ENCODE results near the gene CDH12. TPM values are rescaled to one million over a fixed set of nuclear protein-coding genes. Genes with fewer than 3 reads are reported as not detected.

Gene CDH12
- total and polyA plus RNA-seq, 10 of the 15 experiments (the other 5 are each of a cell fraction or from before 2014, with no cell fraction given), result 0.03 to 0.16 TPM; not detected in 8

DNA sequence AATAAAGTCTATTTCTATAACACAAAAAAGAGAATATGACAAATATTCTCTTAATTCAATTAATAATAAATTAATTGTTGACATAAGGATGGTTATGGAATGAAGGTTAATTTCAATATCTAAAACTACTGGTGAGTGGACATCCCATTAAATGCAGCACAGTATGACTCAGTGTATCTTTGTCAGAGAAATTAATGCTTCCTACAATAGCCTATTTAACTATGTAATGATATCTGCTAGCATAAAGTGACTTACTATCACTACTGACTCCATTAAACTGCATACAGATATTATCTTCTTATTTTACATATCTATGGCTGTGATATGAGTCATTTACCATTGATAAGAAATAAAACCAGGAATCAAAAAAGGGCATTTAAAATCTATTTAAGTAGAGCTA lies 298.7 kb downstream of the CDH12 start:
- Histone ChIP-seq H3K4me1 (ENCODE audit: control insufficient read depth, insufficient read depth, low read length) (no peaks in the 10 kb centered on the region), H2AFZ (ENCODE audit: control insufficient read depth, low read depth, low read length) (no peak overlapping the region), H3K27ac (ENCODE audit: control insufficient read depth, insufficient read depth) (no peak overlapping the region), H4K20me1 (ENCODE audit: control insufficient read depth, insufficient read depth) (no peaks in the 10 kb centered on the region), H3K9me3 (replicated peaks; ENCODE audit: control insufficient read depth, insufficient read depth, low read length) (no peaks in the 10 kb centered on the region), H3K79me2 (ENCODE audit: control insufficient read depth, insufficient read depth, low read length) (no peaks in the 10 kb centered on the region), H3K36me3 (ENCODE audit: control insufficient read depth in 2 of 2, insufficient read depth in 2 of 2, low read length in 1 of 2) (no peaks in the 10 kb centered on the region), H3K9ac (ENCODE audit: control insufficient read depth, insufficient read depth, low read length) (no peak overlapping the region), H3K4me3 (no peak overlapping the region), H3K27me3 (replicated peaks in 1 of 2; ENCODE audit: control insufficient read depth in 2 of 2, insufficient read depth in 2 of 2, low read length in 1 of 2) (no peaks in the 10 kb centered on the region), H3K4me2 (ENCODE audit: control insufficient read depth, insufficient read depth) (no peak overlapping the region)
- in situ Hi-C loops (cut with MboI) (no loop called here), intact Hi-C loops (cut with micrococcal nuclease; ENCODE audit: unreplicated experiment) (no loop called here)
- CTCF ChIA-PET, result no interaction called here
- BruUV-seq (replicated peaks), result no TSS peak
- TF ChIP-seq SP1 (IDR thresholded peaks at IDR 0.05; ENCODE audit: low read depth, low read length) (no peak), KLF5 (IDR thresholded peaks at IDR 0.05; ENCODE audit: partially characterized antibody) (no peak), ETV6 (conservative IDR thresholded peaks at IDR 0.05 in 1 of 2, IDR thresholded peaks at IDR 0.05 in 1 of 2; ENCODE audit: borderline replicate concordance in 1 of 2, low read depth in 1 of 2) (no peak), SPI1 (IDR thresholded peaks at IDR 0.05; ENCODE audit: borderline replicate concordance, insufficient read depth, low read depth, low read length) (no peak), HDAC2 (IDR thresholded peaks at IDR 0.05) (no peak), SMAD5 (IDR thresholded peaks at IDR 0.05; ENCODE audit: low read depth) (no peak), YY1 (IDR thresholded peaks at IDR 0.05; ENCODE audit: low read depth, low read length) (no peak)
- no peak for ATAC-seq
- POLR2A ChIA-PET, result no interaction called here
- no peak for DNase-seq (ENCODE audit: low read depth, low spot score)
- SMC1A ChIA-PET (ENCODE audit: uncharacterized antibody, unreplicated experiment), result no interaction called here
- RAD21 ChIA-PET (ENCODE audit: unreplicated experiment), result no interaction called here
- no peak for FAIRE-seq

DNA sequence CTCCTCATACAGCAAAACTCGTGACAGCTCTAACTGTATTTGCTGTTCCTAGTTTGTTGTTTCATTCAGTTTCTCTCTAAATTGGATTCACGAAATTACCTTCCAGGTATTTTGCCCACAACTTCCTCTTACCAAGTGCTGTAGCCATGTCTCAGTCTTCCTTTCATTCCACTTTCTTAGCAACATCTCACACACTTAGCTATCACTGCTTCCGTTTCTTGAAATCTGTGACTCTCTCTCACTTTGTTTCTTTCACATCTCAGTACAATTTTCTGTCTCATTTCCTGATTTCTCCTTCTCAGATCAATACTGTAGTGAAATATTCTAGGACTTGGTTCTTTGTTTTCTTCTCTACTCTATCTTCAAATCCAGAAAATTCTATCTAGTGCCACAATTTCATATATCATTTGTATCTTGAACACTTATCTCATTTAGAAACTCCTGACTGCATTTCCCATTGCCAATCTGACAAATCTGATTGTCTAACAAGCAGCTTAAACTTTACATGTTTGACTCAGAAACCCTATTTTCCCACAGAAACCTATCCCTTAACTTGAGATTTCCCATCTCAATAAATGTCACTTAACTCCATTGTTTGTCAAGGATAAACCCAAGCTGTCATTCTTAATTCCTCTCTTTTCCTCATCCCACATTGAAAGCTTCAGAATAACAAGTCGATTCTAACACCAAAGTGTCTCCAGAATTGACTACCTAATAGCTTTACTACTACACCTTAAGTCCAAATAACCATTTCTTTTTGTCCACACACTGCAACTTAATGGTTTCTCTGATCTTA lies 303.1 kb downstream of the CDH12 start:
- Histone ChIP-seq H3K4me3 (no peak overlapping the region), H4K20me1 (ENCODE audit: control insufficient read depth, insufficient read depth) (no peaks in the 10 kb centered on the region), H3K4me1 (ENCODE audit: control insufficient read depth, insufficient read depth, low read length) (no peaks in the 10 kb centered on the region), H2AFZ (ENCODE audit: control insufficient read depth, low read depth, low read length) (no peak overlapping the region), H3K27me3 (replicated peaks in 1 of 2; ENCODE audit: control insufficient read depth in 2 of 2, insufficient read depth in 2 of 2, low read length in 1 of 2) (no peaks in the 10 kb centered on the region), H3K9me3 (replicated peaks; ENCODE audit: control insufficient read depth, insufficient read depth, low read length) (no peaks in the 10 kb centered on the region), H3K27ac (ENCODE audit: control insufficient read depth, insufficient read depth) (no peak overlapping the region), H3K9ac (ENCODE audit: control insufficient read depth, insufficient read depth, low read length) (no peak overlapping the region), H3K79me2 (ENCODE audit: control insufficient read depth, insufficient read depth, low read length) (no peaks in the 10 kb centered on the region), H3K36me3 (ENCODE audit: control insufficient read depth in 2 of 2, insufficient read depth in 2 of 2, low read length in 1 of 2) (no peaks in the 10 kb centered on the region), H3K4me2 (ENCODE audit: control insufficient read depth, insufficient read depth) (no peak overlapping the region)
- ChIA-PET POLR2A (no interaction called here), CTCF (interaction anchor here (1.0 kb wide), 1 partner anchor 303 kb away, joined by 3 read pairs; no protein-coding TSS in a partner anchor), SMC1A (ENCODE audit: uncharacterized antibody, unreplicated experiment) (interaction anchor here (1.7 kb wide), 1 partner anchor 10 kb away, joined by 6 read pairs; no protein-coding TSS in a partner anchor), RAD21 (ENCODE audit: unreplicated experiment) (no interaction called here)
- ATAC-seq, result no peak
- intact Hi-C loops (cut with micrococcal nuclease; ENCODE audit: unreplicated experiment) (no loop called here), in situ Hi-C loops (cut with MboI) (no loop called here)
- no peak for FAIRE-seq
- TF ChIP-seq ETV6 (conservative IDR thresholded peaks at IDR 0.05 in 1 of 2, IDR thresholded peaks at IDR 0.05 in 1 of 2; ENCODE audit: borderline replicate concordance in 1 of 2, low read depth in 1 of 2) (0 out of 4 replicates have a peak, but pooled peaks of 1 of the 2 experiments have one; percentile 24), ATF7 (IDR thresholded peaks at IDR 0.05; ENCODE audit: low read depth) (no peak)
- no TSS peak for BruUV-seq (replicated peaks)
- 0% methylated on average over 4 of the region's 4 CpGs for WGBS (ENCODE audit: insufficient coverage, insufficient replicate concordance, low lambda C conversion rate, missing lambda C conversion rate)
- no peak for DNase-seq (ENCODE audit: low read depth, low spot score)

Measured in GM12878 (cell line).